TTC549 (cell line): ENCODE results near the gene PRDX5.

Source experiments
- FAIRE-seq: peaks from 2 replicates; lab custom pipeline; 2012; peaks lifted over from hg19 to GRCh38; lab: Jason Lieb, UNC

PRDX5 gene

DNA sequence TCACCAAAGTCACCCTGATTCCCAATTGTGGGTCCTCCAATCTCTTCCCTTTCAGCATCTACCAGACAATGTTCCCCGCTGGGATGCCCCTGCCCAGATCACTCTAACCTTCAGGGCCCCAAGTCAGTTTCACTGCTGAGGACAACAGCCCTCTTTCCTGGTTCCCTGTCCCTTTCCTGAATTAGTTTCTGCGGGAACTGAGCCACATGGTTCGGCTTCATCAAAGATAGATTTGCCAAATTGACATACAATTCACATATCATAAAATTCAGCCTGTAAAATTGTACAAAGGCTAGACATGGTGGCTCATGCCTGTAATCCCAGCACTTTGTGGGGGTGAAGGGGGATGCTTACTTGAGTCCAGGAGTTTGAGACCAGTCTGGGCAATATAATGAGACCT, 10.1 kb downstream of the PRDX5 start:
- no peak for FAIRE-seq

DNA sequence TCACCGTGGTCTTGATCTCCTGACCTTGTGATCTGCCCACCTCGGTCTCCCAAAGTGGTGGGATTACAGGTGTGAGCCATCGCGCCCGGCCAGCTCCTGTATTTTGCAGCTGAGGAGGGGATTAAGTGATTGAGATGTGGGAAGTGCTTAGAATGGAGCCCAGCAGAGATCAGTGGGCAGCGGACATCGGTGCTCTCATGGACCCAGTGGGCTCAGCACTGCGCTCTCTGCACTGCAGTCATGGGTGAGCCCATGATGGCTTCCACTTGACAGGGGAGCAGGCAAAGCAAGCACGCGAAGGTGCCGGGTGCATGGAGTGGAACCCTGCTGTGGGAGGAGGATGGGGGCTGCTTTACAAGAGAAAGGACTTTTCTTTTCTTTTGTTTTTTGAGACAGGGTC, 13.0 kb downstream of the PRDX5 start:
- FAIRE-seq = no peak

DNA sequence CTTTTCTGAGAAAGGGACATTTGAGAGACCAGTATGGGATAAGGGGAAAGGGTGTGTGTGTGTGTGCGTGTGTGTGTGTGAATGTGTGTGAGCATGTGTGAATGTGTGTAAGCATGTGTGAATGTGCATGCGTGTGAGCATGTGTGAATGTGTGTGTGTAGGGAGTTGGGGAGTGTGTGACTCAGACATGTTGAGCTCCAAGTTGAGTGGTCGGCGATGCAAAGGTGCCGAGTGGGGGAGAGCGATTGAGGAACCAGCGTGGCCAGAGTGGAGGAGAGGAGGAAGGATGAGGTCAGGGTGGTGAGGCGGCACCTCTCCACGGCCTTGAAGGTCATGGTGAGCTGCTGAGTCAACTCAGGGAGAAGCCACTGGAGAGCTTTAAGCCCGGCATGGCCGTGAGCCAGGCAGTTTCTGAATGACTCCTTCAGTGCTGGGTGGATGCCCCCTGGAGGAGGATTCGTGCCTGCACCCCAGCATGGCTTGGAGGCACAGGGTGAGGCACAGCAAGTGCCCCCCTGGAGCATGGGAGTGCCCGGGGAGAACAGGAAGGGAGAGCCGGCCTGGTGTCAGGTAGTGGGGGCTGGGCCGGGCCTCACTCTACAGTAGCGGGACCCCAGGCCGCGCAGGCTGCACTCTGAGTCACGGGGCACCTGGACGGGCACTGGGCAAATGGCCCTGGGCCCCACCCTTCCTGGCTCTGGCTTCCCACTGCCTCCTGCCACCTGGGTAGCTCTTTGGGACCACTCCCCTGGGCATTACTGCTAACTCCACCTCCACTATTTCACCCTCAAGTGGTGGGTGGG, 13.8 kb downstream of the PRDX5 start:
- FAIRE-seq = no peak

DNA sequence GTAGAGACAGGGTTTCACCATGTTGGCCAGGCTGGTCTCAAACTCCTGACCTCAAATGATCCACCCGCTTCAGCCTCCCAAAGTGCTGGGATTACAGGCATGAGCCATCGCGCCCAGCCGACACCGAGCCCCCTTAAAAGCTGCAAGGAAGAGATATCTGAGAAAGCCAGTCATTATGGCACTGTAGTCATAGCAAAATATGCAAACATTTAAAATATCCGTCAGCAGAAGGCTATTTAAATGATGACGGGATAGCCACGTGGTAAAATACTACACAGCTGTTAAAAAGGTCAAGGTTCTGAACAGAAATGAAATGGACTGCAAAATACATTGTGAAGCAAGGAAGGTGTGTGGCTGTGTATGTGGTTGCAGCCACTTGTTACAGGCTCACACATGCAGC, 15.6 kb downstream of the PRDX5 start:
- no peak for FAIRE-seq

DNA sequence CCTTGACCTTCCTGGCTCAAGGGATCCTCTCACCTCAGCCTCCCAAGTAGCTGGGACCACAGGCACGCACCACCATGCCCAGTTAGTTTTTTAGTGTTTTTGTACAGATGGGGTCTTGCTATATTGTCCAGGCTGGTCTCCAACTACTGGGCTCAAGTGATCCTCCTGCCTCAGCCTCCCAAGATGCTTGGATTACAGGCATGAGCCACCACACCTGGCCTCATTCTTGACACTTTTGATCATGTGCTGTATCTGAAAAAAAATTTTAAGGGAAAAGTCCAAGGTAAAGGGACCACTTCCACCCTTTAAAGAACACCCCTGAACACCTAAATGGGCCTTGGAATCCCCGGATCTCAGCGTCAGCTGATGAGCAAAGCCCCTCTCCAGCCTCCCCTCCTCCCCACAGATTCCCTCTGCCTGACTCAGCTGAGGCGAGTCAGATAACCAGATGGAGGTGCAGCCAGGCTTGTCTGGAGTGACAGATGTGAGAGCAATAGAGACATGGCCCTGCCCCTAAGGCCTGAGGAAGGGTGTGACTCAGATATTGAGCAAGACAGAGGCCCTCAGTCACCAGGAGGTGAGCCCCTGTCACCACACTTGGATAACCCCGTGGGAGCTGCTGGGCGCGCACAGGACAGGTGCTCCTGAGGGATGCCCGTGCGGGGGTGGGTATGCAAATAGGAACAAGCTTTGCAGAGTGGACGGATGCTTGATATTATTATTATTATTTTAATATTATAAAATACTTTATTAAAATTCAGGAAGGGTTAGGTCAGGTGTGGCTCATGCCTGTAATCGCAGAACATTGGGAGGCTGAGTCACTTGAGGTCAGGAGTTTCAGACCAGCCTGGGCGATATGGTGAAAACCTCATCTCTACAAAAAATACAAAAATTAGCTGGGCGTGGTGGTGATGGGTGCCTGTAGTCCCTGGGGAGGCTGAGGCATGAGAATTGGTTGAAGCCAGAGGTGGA, 17.1 kb downstream of the PRDX5 start:
- FAIRE-seq = no peak

DNA sequence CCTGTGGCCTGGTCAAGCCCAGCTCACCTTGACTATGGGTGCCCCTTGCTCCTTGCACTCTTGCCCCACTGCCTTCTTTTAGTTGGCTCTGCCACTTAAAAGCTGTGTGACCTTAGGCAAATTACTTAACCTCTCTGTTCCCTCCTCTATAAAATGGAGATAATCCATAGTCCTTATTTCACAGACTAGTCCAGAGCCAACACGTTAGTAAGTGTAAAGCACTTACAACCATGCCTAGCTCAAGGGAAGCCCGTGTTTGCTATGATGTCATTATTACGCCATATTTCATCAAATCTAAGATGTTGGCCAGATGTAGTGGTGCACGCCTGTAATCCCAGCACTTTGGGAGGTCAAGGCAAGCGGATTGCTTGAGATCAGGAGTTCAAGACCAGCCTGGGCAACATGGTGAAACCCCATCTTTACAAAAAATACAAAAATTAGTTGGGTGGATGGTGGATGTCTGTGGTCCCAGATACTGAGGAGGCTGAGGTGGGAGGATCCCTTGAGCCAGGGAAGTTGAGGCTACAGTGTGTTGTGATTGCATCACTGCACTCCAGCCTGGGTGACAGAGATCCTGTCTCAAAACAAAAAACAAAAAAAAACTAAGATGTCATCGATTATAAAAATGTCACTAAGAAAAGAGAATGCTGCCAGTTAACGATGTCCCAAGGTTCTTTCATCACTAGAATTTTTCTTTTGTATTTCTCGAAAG, 19.8 kb downstream of the PRDX5 start:
- no peak for FAIRE-seq

DNA sequence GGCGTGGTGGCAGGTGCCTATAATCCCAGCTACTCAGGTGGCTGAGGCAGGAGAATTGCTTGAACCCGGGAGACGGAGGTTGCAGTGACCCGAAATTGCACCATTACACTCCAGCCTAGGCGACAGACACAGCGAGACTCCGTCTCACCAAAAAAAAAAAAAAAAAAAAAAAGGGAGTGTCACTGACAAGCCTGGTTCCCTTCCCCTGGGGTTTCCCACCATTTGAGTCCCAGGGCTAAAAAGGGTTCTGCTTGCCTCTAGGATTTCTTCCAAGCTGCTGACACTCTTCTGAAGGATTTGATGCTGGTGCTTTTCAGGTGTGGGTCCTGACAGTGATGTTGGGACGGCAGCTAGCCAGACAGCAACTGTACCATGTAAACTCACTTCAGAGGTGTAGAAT, 20.8 kb downstream of the PRDX5 start:
- no peak for FAIRE-seq

DNA sequence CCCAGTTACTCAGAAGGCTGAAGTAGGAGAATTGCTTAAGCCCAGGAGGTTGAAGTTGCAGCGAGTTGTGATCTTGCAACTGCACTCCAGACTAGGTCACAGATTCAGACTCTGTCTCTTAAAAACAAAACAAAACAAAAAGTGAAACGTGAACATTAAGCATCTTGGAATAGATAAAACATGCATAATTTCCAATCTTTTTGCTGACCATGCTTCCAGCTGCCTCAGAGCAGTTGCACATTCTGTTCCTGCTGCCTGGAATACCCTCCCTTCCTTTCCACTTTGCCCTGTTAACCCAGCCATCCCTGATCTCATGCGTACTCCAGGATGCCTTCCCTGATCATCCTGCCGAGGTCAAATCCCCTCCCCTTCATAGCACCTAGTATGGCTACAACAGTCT, 21.4 kb downstream of the PRDX5 start:
- no peak for FAIRE-seq

DNA sequence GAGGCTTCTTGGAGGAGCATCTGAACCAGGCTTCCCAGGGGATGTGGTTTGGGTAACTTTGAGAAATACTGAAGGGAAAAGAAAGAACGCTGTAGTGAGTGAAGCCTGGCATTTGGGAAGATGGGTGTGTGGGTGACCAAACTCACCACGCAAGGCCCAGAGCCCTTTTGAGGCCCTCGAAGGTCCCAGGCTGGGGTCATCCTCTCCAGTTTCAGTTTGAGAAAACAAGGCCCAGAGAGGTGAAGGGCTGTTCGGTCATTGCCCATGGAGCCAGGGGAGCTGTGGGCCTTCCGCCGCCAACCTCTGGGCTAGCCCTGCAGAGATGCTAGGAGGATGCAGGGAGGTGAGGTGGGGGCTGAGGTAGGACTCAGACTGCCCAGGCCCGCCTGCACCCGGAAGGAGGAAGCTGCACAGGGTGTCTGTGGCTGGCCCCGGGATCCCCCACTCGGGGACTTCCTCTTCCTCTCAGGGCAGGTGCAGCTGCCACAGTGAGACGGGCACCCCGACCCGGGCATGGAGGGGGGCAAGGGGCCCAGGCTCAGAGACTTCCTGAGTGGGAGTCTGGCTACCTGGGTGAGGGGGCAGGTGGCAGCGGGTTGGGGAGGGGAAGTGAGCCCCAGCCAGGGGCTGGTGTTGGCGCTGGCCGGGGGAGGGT, 22.0 kb downstream of the PRDX5 start, which contains the start of gene CCDC88B:
Gene CCDC88B, plus strand, starts transcription at position 451 of the 655 bp plus-strand sequence. Its CDS starts 63 bp downstream, at position 514.
- no peak for FAIRE-seq

DNA sequence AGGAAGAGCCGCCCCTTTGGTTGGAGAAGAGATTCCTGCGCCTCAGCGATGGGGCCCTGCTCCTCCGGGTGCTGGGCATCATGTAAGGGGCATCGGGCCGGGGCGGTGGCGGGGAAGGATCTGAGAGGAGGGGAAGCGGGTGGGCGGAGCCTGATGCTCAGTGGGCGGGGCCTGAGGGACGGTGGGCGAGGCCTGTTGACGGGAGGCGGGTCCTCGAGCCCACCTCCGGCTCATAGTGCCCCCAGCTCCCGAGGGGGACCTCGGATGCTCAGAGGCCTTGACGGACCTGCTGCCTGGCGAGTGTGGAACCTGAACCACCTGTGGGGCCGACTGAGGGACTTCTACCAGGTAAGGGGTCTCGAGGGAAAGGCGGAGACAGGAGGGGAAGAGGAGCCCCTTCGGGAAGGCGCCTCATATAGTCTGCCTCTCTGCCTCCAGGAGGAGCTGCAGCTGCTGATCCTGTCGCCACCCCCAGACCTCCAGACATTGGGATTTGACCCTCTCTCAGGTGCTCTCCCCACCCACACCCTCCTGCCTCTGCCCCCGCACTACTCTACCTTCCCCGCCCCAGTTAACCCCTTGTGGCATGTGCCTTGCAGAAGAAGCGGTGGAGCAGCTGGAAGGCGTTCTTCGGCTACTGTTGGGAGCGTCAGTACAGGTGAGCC, 22.9 kb downstream of the PRDX5 start:
- no peak for FAIRE-seq

DNA sequence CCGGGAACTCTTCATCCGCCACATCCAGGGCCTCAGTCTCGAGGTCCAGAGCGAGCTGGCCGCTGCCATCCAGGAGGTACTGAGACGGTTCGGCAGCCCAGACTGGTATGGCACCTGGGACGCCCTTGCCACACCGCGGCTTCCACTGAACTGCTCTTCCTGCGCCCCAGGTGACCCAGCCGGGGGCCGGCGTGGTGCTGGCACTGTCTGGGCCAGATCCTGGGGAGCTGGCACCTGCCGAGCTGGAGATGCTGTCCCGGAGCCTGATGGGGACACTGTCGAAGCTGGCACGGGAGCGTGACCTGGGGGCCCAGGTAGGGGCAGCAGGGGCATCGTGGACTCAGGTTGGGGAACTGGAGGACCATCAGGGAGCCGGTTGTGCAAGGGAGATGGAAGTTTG, 23.5 kb downstream of the PRDX5 start:
- FAIRE-seq = no peak

DNA sequence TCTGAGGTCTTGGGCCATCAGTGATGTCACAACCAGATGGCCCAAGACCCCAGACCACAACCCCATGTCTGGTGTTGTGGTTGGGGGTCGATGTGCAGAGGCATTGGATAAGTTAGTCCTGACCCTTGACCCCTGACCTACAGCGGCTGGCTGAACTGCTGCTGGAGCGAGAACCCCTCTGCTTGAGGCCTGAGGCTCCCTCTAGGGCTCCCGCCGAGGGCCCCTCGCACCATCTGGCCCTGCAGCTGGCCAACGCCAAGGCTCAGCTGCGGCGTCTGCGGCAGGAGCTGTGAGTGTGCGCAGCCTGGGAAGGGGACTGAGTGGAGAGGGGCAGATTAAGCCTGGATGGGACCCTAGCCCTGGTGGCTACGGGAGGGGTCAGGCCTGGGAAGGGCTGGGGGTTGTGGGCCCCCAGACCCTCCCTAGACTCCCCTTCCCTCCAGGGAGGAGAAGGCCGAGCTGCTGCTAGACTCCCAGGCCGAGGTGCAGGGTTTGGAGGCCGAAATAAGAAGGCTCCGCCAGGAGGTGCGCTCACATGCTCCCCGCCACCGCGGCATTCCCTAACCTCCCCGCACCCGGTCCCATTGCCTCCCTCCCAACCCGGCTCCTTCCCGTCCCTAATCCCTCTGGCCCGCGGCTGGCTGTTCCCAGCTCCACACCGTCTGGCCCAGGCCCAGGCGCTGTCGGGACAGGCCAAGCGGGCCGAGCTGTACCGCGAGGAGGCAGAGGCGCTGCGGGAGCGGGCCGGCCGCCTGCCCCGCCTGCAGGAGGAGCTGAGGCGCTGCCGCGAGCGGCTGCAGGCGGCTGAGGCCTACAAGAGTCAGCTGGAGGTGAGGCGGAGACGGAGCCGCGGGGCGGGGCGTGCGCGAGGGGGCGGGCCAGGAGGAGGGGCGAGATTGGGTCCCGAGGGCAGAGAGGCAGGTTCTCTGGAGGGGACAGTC, 24.2 kb downstream of the PRDX5 start:
- FAIRE-seq = no peak

DNA sequence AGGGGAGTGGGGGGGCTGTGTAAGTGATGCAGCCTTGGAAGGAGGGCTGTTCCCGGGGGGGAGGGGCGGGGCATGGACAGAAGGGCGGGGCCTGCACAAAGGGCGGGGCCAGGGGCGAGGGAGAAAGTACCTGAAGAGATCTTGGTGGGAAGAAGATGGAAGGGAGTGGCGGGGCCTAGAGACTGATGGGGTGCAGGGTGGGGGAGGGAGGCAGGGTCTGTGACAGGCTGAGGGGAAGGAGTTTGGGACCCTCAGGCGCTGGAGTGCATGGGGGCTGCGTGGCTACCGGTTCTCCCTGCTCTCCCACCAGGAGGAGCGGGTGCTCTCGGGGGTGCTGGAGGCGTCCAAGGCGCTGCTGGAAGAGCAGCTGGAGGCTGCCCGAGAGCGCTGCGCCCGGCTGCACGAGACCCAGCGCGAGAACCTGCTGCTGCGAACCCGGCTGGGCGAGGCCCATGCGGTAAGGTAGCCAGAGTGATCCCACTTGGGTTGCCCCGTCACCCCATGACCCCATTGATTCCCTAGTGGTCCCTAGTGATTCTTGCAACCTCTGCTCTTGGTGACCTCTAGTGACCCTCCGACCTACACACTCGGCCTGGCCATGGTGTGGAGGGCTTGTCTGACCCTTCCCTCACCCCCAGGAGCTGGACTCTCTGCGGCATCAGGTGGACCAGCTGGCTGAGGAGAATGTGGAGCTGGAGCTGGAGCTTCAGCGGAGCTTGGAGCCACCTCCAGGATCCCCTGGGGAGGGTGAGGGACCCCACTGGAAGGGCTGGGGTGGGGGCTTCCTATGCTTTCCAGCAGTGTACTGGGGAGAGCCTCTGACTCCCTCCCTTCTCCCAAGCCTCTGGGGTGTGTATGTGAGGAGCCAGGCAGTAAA, 25.2 kb downstream of the PRDX5 start:
- FAIRE-seq = no peak

DNA sequence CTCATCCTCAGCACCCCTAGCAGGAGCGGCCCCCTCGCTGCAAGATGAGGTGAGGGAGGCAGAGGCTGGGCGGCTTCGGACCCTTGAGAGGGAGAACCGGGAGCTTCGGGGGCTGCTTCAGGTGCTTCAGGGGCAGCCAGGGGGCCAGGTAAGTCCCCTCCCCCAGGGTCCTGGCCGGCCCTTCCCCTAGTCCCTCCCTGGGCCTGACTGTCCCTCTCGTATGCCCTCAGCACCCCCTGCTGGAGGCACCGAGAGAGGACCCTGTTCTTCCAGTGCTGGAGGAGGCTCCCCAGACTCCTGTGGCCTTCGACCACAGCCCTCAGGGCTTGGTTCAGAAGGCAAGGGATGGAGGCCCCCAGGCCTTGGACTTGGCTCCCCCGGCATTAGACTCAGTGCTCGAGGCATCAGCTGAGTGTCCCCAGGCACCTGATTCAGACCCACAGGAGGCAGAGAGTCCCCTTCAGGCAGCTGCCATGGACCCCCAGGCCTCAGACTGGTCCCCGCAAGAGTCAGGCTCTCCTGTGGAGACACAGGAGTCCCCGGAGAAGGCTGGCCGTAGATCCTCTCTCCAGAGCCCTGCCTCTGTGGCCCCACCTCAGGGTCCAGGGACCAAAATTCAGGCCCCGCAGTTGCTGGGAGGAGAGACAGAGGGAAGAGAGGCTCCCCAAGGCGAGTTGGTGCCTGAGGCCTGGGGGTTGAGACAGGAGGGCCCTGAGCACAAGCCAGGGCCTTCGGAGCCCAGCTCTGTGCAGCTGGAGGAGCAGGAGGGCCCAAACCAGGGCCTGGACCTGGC, 26.0 kb downstream of the PRDX5 start:
- no peak for FAIRE-seq

DNA sequence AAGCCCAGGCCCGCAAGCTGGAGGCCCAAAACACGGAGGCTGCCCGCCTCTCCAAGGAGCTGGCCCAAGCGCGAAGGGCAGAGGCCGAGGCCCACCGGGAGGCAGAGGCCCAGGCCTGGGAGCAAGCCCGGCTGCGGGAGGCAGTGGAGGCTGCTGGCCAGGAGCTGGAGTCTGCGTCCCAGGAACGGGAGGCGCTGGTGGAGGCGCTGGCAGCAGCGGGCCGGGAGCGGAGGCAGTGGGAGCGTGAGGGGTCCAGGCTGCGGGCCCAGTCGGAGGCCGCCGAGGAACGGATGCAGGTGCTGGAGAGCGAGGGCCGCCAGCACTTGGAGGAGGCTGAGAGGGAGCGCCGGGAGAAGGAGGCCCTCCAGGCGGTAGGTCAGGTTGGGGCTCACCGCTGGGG, 26.9 kb downstream of the PRDX5 start:
- FAIRE-seq = no peak

DNA sequence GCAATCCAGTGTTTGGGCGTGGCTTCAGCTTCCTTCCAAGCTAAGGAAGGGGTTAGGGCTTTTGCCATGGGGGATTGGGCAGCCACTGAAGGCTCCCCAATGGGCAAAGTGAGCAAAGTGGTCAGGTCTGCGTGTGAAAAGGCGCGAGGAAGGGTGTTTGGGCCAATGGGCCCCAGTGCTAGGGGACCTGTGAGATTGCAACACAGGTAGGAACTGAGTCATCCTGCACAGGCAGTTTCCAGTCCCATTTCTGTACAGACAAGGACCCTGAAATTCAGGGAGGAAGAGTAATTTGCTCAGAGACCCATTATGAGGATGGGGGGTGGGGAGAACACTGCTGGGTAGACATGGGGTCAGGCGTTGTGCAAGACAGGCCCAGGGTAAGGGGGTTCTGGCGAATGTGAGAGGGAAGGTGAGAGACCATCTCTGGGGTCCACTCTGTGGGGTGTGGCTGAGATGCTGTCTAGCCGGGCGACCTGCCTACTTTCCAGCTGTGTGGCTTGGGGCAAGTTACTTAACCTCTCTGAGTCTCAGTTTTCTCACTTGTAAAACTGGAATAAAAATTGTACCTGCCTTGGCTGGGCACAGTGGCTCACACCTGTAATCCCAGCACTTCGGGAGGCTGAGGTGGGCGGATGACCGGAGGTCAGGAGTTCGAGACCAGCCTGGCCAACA, 29.4 kb downstream of the PRDX5 start:
- no peak for FAIRE-seq

DNA sequence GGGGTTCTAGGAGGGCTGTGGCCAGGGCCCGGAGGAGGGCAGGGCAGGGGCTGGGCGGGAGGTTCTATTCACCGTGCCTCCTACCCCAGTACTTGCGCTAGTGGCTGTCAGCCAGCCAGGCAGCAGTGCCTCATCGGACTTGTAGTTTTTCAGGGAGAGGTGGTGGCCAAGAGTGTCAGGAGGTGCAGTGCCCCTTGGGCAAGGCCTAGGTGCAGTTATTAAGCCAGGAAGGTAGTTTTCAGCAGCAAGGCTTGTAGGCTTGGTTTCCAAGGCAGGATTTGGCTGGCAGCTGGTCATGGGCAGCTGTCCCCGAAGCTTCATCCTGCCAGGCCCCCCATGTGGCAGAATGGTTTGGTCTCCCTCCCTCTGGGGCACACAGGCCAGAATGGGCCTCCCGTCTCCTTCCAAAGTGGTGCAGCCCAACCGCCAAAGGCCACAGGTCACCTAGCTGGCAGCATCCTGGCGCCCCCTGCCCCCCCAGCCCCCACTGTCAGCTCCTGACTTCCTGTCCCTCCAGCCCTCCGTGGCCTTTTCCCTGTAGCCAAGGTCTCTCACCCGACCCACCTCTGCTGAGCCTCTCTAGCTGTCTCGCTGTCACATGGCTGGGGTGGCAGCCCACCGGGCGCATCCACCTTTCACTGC, 30.6 kb downstream of the PRDX5 start:
- no peak for FAIRE-seq

DNA sequence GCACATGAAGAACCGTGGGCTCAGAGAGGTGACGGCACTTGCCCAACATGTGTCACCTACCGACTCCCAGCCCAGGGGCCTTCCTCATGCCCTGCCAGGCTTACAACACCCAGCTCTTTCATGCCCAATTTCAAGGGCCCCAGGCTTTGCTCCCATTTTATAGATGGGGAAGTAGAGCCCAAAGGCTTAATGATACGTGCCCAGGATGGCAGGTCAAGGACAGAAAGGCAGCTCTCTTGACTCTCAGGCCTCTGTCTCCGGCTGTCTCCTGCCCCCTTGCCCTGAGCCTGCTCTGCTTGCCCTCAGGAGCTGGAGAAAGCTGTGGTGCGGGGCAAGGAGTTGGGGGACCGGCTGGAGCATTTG, 31.1 kb downstream of the PRDX5 start:
- no peak for FAIRE-seq
